Kidney (tissue), 14 donors: Measurements from ENCODE around the gene PEX3. TPM values are rescaled to one million over a fixed set of nuclear protein-coding genes. Genes with fewer than 3 reads are reported as not detected.

Source experiments
- DNase-seq, 5 donors: peaks; one replicate each; pipeline ENCODE4 v3.0.0-alpha.2; 2013 to 2020
- FAIRE-seq: peaks from 2 replicates; lab custom pipeline; 2012; peaks lifted over from hg19 to GRCh38; lab: Jason Lieb, UNC
- H3K27ac ChIP-seq, 2 donors: one replicate each; pipeline ENCODE4 v1.7.0; 2013; ENCODE audit warnings: low read depth in 2 of 2, low read length in 2 of 2, inconsistent platforms in 1 of 2
- H3K27me3 ChIP-seq: one replicate; pipeline ENCODE4 v1.7.1; 2013; ENCODE audit warnings: low read length, inconsistent platforms; ENCODE audit not compliant: control insufficient read depth, insufficient read depth
- H3K36me3 ChIP-seq, 3 donors: one replicate each; pipeline versions ENCODE4 v1.7.0 to v1.7.1; 2013; ENCODE audit warnings: low read length in 3 of 3, control low read depth in 1 of 3, inconsistent platforms in 1 of 3; ENCODE audit not compliant: insufficient read depth in 3 of 3, control insufficient read depth in 2 of 3
- H3K4me1 ChIP-seq, 3 donors: one replicate each; pipeline versions ENCODE4 v1.7.0 to v1.7.1; 2013; ENCODE audit warnings: low read length in 3 of 3, inconsistent platforms in 1 of 3, low read depth in 1 of 3; ENCODE audit not compliant: control insufficient read depth in 2 of 3, insufficient read depth in 2 of 3
- H3K4me3 ChIP-seq, 3 donors: one replicate each; pipeline versions ENCODE4 v1.7.0 to v1.8.1; 2013; ENCODE audit warnings: low read length in 3 of 3, control low read depth in 1 of 3, inconsistent platforms in 1 of 3
- H3K9ac ChIP-seq, 3 donors: one replicate each; pipeline versions ENCODE4 v1.7.0 to v1.7.1; 2013; ENCODE audit warnings: low read length in 3 of 3, control low read depth in 1 of 3, inconsistent platforms in 1 of 3
- H3K9me3 ChIP-seq, 3 donors: one replicate each; pipeline versions ENCODE4 v1.7.0 to v1.7.1; 2013; ENCODE audit warnings: low read length in 3 of 3, control low read depth in 1 of 3, inconsistent platforms in 1 of 3; ENCODE audit not compliant: control insufficient read depth in 2 of 3, insufficient read depth in 1 of 3
- CTCF ChIP-seq: IDR thresholded peaks from 3 replicates; pipeline ENCODE4 v1.5.1; 2012; ENCODE audit warnings: mild to moderate bottlenecking, moderate library complexity, borderline replicate concordance; ENCODE audit not compliant: insufficient read depth; ENCODE audit errors: extremely low read depth
- intact Hi-C: fragments of 100-400 bp; cut with DNase I; formaldehyde crosslinking; loops from one replicate; pipeline ENCODE4 v1.11.1; 2022
- polyA plus RNA-seq: library from polyadenylated mRNA; stranded (reverse); fragments of 350-450 nt; fragmentation: Illumina TruSeq; extraction: RNeasy Lipid Tissue Mini Kit (QIAGEN cat#74804); gene quantifications from one replicate; pipeline ENCODE4 v1.2.3, GENCODE V29; 2014; ENCODE audit warnings: low read depth, low replicate concordance; ENCODE audit not compliant: insufficient read depth
- total RNA-seq: library from RNA; stranded (reverse); fragmentation: NEBNext Ultra II Directional; extraction: Animal tissue kit (Norgen Biotek cat#: 25700); gene quantifications from one replicate; pipeline ENCODE4 v1.2.1, GENCODE V29; 2021
- donor health status: control.
- donor health status: control.
- donor health status: control.
- donor health status: control.
- donor health status: control.
- donor health status: DM: yes; HTN: yes; CAD: no.
- donor health status: Normal renal cell carcinoma (clear cell type).

Gene PEX3
- total and polyA plus RNA-seq, 2 donors from 2014 or later = 28.6 to 31.7 TPM

- no peak overlapping the region for H3K27ac ChIP-seq
- no peak for TF ChIP-seq CTCF
- intact Hi-C loops = no loop called here
- H3K9ac ChIP-seq = no peak overlapping the region
- no peak for DNase-seq
- no peak overlapping the region for H3K4me3 ChIP-seq
- no peaks in the 10 kb centered on the region for H3K9me3 ChIP-seq
- no peak for FAIRE-seq
- no peaks in the 10 kb centered on the region for H3K27me3 ChIP-seq
- no peaks in the 10 kb centered on the region for H3K36me3 ChIP-seq
- no peaks in the 10 kb centered on the region for H3K4me1 ChIP-seq
Observed at GRCh38 chr6:143538374-143538773, 87.8 kb downstream of the PEX3 start.

- Histone ChIP-seq H3K27me3 (no peaks in the 10 kb centered on the region), H3K4me1 (no peaks in the 10 kb centered on the region), H3K4me3 (no peak overlapping the region), H3K27ac (no peak overlapping the region), H3K9ac (no peak overlapping the region), H3K9me3 (no peaks in the 10 kb centered on the region), H3K36me3 (no peaks in the 10 kb centered on the region)
- no peak for FAIRE-seq
- DNase-seq = no peak
- TF ChIP-seq CTCF = no peak
- intact Hi-C loops = no loop called here
Observed at GRCh38 chr6:143539106-143539505, 88.5 kb downstream of the PEX3 start.

DNA sequence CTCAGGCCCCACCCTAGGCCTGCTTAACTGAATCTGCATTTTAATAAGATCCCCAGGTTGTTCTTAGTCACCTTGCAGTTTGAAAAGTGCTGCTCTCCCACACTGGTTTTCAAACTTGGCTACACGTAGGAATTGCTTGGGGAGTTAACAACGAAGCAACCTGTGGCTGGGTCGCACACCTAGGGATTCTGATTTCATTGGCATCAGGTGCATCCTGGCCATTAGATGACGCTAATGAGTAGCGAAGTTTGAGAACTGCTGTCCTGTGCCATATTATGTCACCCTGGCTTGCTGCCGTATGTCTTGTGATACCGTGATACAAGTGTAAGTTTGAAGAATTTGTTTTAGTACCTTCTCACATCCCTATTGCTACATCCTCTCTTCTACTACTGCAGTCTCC, 89.1 kb downstream of the PEX3 start:
- Histone ChIP-seq H3K9ac (no peak overlapping the region), H3K4me3 (no peak overlapping the region), H3K36me3 (no peaks in the 10 kb centered on the region), H3K27ac (no peak overlapping the region), H3K4me1 (no peaks in the 10 kb centered on the region), H3K27me3 (no peaks in the 10 kb centered on the region), H3K9me3 (no peaks in the 10 kb centered on the region)
- no peak for DNase-seq
- no peak for TF ChIP-seq CTCF
- no peak for FAIRE-seq
- intact Hi-C loops = no loop called here

- no peaks in the 10 kb centered on the region for H3K27me3 ChIP-seq
- no peak overlapping the region for H3K9ac ChIP-seq
- no peaks in the 10 kb centered on the region for H3K9me3 ChIP-seq
- H3K4me1 ChIP-seq = no peaks in the 10 kb centered on the region
- H3K4me3 ChIP-seq = no peak overlapping the region
- DNase-seq = no peak
- no peak overlapping the region for H3K27ac ChIP-seq
- no peaks in the 10 kb centered on the region for H3K36me3 ChIP-seq
- FAIRE-seq = no peak
- intact Hi-C loops = no loop called here
- no peak for TF ChIP-seq CTCF
Observed at GRCh38 chr6:143540192-143540591, 89.6 kb downstream of the PEX3 start.

Other genes starting within 250 kb of the PEX3 start
- gene ADAT2, start 110 bp upstream of the PEX3 start, total RNA-seq = 6.9 TPM
- 4.6 TPM for gene ADAT2, start 110 bp upstream of the PEX3 start, polyA plus RNA-seq
- gene FUCA2, start 60.9 kb downstream of the PEX3 start, total RNA-seq = 68.6 TPM
- gene FUCA2, start 60.9 kb downstream of the PEX3 start, polyA plus RNA-seq = 73.4 TPM
- gene PHACTR2, start 227.2 kb downstream of the PEX3 start, total RNA-seq = 56.1 TPM
- gene PHACTR2, start 227.2 kb downstream of the PEX3 start, polyA plus RNA-seq = 3.5 TPM